ENCODE data around the gene B4GAT1. TPM values are rescaled to one million over a fixed set of nuclear protein-coding genes. Genes with fewer than 3 reads are reported as not detected.

Gene B4GAT1
- total and polyA plus RNA-seq, 2 of the 13 experiments (the other 11 are each of a cell fraction or from before 2014, with no cell fraction given): 40.4 to 109 TPM

GRCh38 chr11:66311965-66312548 lies 35.4 kb downstream of the B4GAT1 start (continued):
- TF ChIP-seq, protein P1, sequence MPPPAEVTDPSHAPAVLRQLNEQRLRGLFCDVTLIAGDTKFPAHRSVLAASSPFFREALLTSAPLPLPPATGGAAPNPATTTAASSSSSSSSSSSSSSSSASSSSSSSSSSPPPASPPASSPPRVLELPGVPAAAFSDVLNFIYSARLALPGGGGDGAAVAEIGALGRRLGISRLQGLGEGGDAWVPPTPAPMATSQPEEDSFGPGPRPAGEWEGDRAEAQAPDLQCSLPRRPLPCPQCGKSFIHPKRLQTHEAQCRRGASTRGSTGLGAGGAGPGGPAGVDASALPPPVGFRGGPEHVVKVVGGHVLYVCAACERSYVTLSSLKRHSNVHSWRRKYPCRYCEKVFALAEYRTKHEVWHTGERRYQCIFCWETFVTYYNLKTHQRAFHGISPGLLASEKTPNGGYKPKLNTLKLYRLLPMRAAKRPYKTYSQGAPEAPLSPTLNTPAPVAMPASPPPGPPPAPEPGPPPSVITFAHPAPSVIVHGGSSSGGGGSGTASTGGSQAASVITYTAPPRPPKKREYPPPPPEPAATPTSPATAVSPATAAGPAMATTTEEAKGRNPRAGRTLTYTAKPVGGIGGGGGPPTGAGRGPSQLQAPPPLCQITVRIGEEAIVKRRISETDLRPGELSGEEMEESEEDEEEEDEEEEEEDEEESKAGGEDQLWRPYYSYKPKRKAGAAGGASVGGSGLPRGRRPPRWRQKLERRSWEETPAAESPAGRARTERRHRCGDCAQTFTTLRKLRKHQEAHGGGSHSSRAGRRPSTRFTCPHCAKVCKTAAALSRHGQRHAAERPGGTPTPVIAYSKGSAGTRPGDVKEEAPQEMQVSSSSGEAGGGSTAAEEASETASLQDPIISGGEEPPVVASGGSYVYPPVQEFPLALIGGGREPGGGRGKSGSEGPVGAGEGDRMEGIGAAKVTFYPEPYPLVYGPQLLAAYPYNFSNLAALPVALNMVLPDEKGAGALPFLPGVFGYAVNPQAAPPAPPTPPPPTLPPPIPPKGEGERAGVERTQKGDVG (CRISPR knock-in tag; IDR thresholded peaks at IDR 0.05; ENCODE audit: borderline replicate concordance): 0 out of 2 replicates have a peak, but pooled peaks have one; percentile 48
- no peak for TF ChIP-seq ZNF850 (CRISPR knock-in tag; conservative IDR thresholded peaks at IDR 0.05)
- TF ChIP-seq ZNF530 (CRISPR knock-in tag; IDR thresholded peaks at IDR 0.05; ENCODE audit: low read depth): no peak
- 0 out of 2 replicates have a peak, but pooled peaks have one; percentile 15 for TF ChIP-seq ZNF614 (CRISPR knock-in tag; IDR thresholded peaks at IDR 0.05; ENCODE audit: borderline replicate concordance)
- TF ChIP-seq AHDC1 (CRISPR knock-in tag; IDR thresholded peaks at IDR 0.05; ENCODE audit: borderline replicate concordance): no peak
- TF ChIP-seq GABPA (IDR thresholded peaks at IDR 0.05; ENCODE audit: low read depth, low read length): no peak
- no peak for TF ChIP-seq GABPA (CRISPR knock-in tag; IDR thresholded peaks at IDR 0.05; ENCODE audit: low read depth)
- TF ChIP-seq, protein P2, sequence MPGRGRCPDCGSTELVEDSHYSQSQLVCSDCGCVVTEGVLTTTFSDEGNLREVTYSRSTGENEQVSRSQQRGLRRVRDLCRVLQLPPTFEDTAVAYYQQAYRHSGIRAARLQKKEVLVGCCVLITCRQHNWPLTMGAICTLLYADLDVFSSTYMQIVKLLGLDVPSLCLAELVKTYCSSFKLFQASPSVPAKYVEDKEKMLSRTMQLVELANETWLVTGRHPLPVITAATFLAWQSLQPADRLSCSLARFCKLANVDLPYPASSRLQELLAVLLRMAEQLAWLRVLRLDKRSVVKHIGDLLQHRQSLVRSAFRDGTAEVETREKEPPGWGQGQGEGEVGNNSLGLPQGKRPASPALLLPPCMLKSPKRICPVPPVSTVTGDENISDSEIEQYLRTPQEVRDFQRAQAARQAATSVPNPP (CRISPR knock-in tag; IDR thresholded peaks at IDR 0.05): peak; percentile 22; the same call in 1 of the 2 replicates
- peak; percentile 19; the same call in 1 of the 2 replicates for TF ChIP-seq MYC (CRISPR knock-in tag; IDR thresholded peaks at IDR 0.05; ENCODE audit: borderline replicate concordance)
- TF ChIP-seq MIXL1 (CRISPR knock-in tag; IDR thresholded peaks at IDR 0.05): peak; percentile 46; the same call in 1 of the 2 replicates
- TF ChIP-seq MXI1 (IDR thresholded peaks at IDR 0.05; ENCODE audit: borderline replicate concordance, low read depth, low read length): no peak; the same call in 2 of the 3 replicates
- TF ChIP-seq, protein P3, sequence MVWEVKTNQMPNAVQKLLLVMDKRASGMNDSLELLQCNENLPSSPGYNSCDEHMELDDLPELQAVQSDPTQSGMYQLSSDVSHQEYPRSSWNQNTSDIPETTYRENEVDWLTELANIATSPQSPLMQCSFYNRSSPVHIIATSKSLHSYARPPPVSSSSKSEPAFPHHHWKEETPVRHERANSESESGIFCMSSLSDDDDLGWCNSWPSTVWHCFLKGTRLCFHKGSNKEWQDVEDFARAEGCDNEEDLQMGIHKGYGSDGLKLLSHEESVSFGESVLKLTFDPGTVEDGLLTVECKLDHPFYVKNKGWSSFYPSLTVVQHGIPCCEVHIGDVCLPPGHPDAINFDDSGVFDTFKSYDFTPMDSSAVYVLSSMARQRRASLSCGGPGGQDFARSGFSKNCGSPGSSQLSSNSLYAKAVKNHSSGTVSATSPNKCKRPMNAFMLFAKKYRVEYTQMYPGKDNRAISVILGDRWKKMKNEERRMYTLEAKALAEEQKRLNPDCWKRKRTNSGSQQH (CRISPR knock-in tag; IDR thresholded peaks at IDR 0.05; ENCODE audit: low read depth): no peak
